Measurements from ENCODE around the gene SMARCA2.

SMARCA2 gene

GRCh38 chr9:2125906-2126305, 110.8 kb downstream of the SMARCA2 start:
- H3K4me1 ChIP-seq (ENCODE audit: control insufficient read depth, insufficient read depth, low read length, unreplicated experiment): peaks cover 36% of the 10 kb centered on the region
- H3K27me3 ChIP-seq (ENCODE audit: insufficient read depth, low read length): no peaks in the 10 kb centered on the region
- H2AFZ ChIP-seq (ENCODE audit: low read length, unreplicated experiment): peak overlapping the region; percentile 79
- peak overlapping the region; percentile 73 for H3K4me3 ChIP-seq (ENCODE audit: low read depth, low read length)
- H3K79me2 ChIP-seq (ENCODE audit: control insufficient read depth, insufficient read depth, low read length, unreplicated experiment): peaks cover 6% of the 10 kb centered on the region
- H3K36me3 ChIP-seq (ENCODE audit: insufficient read depth, low read length): peaks cover 3% of the 10 kb centered on the region; the same call in 1 of the 2 replicates
- H3K27ac ChIP-seq (ENCODE audit: low read depth, low read length): peak overlapping the region; percentile 37

- peak overlapping the region; percentile 73 for H3K4me3 ChIP-seq (ENCODE audit: low read depth, low read length)
- H3K27me3 ChIP-seq (ENCODE audit: insufficient read depth, low read length): no peaks in the 10 kb centered on the region
- peak overlapping the region; percentile 79 for H2AFZ ChIP-seq (ENCODE audit: low read length, unreplicated experiment)
- peaks cover 31% of the 10 kb centered on the region for H3K4me1 ChIP-seq (ENCODE audit: control insufficient read depth, insufficient read depth, low read length, unreplicated experiment)
- peaks cover 3% of the 10 kb centered on the region; the same call in 1 of the 2 replicates for H3K36me3 ChIP-seq (ENCODE audit: insufficient read depth, low read length)
- peak overlapping the region; percentile 37 for H3K27ac ChIP-seq (ENCODE audit: low read depth, low read length)
- peaks cover 6% of the 10 kb centered on the region for H3K79me2 ChIP-seq (ENCODE audit: control insufficient read depth, insufficient read depth, low read length, unreplicated experiment)
Observed at GRCh38 chr9:2126331-2126803, 111.2 kb downstream of the SMARCA2 start.

DNA sequence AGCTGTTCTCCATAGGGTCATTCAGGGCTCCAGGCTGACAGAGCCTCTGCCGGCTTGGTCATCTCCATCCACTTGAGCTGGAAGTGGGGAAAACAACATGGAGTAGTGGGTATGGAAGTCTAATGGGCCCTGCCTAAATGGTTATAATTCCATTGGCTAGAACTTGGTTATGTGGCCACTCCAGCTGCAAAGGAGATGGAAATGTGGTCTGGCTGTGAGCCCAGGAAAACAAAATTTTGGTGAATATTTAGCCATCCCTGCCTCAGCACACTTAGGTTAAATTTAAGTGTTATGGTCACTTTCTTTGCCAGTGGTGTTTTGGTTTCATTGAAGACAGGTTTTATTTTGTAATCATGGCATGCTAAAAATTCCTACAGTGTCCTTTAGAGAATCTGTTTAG, 112.3 kb downstream of the SMARCA2 start:
- Histone ChIP-seq H3K36me3 (ENCODE audit: insufficient read depth, low read length) (peaks cover 2% of the 10 kb centered on the region; the same call in 1 of the 2 replicates), H3K4me1 (ENCODE audit: control insufficient read depth, insufficient read depth, low read length, unreplicated experiment) (peaks cover 27% of the 10 kb centered on the region), H3K27ac (ENCODE audit: low read depth, low read length) (no peak overlapping the region), H3K4me3 (ENCODE audit: low read depth, low read length) (peak overlapping the region; percentile 12; the same call in 1 of the 2 replicates), H3K79me2 (ENCODE audit: control insufficient read depth, insufficient read depth, low read length, unreplicated experiment) (peaks cover 6% of the 10 kb centered on the region), H3K27me3 (ENCODE audit: insufficient read depth, low read length) (no peaks in the 10 kb centered on the region), H2AFZ (ENCODE audit: low read length, unreplicated experiment) (peak overlapping the region; percentile 79)

DNA sequence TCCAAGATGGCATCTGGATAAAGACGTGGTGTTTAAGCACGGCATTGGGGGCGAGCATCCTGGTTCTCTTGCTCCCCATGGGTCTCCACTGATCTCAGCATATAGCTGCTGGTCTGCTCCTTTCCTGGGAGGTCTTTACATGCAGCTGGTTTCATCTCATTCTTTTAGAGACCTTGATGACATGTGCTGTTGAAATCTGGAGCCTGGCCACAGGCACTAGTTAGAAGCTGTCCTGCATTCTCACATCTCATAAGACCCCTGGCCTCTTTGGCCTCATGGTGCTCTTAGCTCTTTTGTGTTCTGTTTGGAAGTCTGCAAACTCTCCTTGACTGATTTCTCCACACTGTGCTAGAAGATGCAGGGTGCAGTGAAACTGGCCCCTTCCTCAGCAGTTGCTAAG, 113.0 kb downstream of the SMARCA2 start:
- Histone ChIP-seq H3K4me3 (ENCODE audit: low read depth, low read length) (no peak overlapping the region), H3K4me1 (ENCODE audit: control insufficient read depth, insufficient read depth, low read length, unreplicated experiment) (peaks cover 27% of the 10 kb centered on the region), H2AFZ (ENCODE audit: low read length, unreplicated experiment) (no peak overlapping the region), H3K27ac (ENCODE audit: low read depth, low read length) (no peak overlapping the region), H3K36me3 (ENCODE audit: insufficient read depth, low read length) (no peaks in the 10 kb centered on the region), H3K27me3 (ENCODE audit: insufficient read depth, low read length) (no peaks in the 10 kb centered on the region), H3K79me2 (ENCODE audit: control insufficient read depth, insufficient read depth, low read length, unreplicated experiment) (peaks cover 6% of the 10 kb centered on the region)

GRCh38 chr9:2128618-2129017, 113.5 kb downstream of the SMARCA2 start:
- Histone ChIP-seq H3K36me3 (ENCODE audit: insufficient read depth, low read length) (no peaks in the 10 kb centered on the region), H3K79me2 (ENCODE audit: control insufficient read depth, insufficient read depth, low read length, unreplicated experiment) (peaks cover 6% of the 10 kb centered on the region), H3K27me3 (ENCODE audit: insufficient read depth, low read length) (no peaks in the 10 kb centered on the region)

GRCh38 chr9:2130941-2131340, 115.8 kb downstream of the SMARCA2 start:
- no peaks in the 10 kb centered on the region for H3K36me3 ChIP-seq (ENCODE audit: insufficient read depth, low read length)
- H3K27me3 ChIP-seq (ENCODE audit: insufficient read depth, low read length): no peaks in the 10 kb centered on the region
- peaks cover 24% of the 10 kb centered on the region for H3K4me1 ChIP-seq (ENCODE audit: control insufficient read depth, insufficient read depth, low read length, unreplicated experiment)

More at GRCh38 chr9:2128618-2129017, 113.5 kb downstream of the SMARCA2 start:
- no peak overlapping the region for H3K27ac ChIP-seq (ENCODE audit: low read depth, low read length)
- no peak overlapping the region for H2AFZ ChIP-seq (ENCODE audit: low read length, unreplicated experiment)
- H3K4me3 ChIP-seq (ENCODE audit: low read depth, low read length): no peak overlapping the region
- H3K4me1 ChIP-seq (ENCODE audit: control insufficient read depth, insufficient read depth, low read length, unreplicated experiment): peaks cover 27% of the 10 kb centered on the region

GRCh38 chr9:2132484-2133082, 117.4 kb downstream of the SMARCA2 start:
- Histone ChIP-seq H2AFZ (ENCODE audit: low read length, unreplicated experiment) (no peak overlapping the region), H3K4me1 (ENCODE audit: control insufficient read depth, insufficient read depth, low read length, unreplicated experiment) (peaks cover 10% of the 10 kb centered on the region), H3K4me3 (ENCODE audit: low read depth, low read length) (no peak overlapping the region), H3K27ac (ENCODE audit: low read depth, low read length) (no peak overlapping the region), H3K79me2 (ENCODE audit: control insufficient read depth, insufficient read depth, low read length, unreplicated experiment) (no peaks in the 10 kb centered on the region), H3K36me3 (ENCODE audit: insufficient read depth, low read length) (no peaks in the 10 kb centered on the region), H3K27me3 (ENCODE audit: insufficient read depth, low read length) (no peaks in the 10 kb centered on the region)

More at GRCh38 chr9:2130941-2131340, 115.8 kb downstream of the SMARCA2 start:
- H3K4me3 ChIP-seq (ENCODE audit: low read depth, low read length): no peak overlapping the region
- H3K79me2 ChIP-seq (ENCODE audit: control insufficient read depth, insufficient read depth, low read length, unreplicated experiment): peaks cover 6% of the 10 kb centered on the region
- H3K27ac ChIP-seq (ENCODE audit: low read depth, low read length): no peak overlapping the region
- no peak overlapping the region for H2AFZ ChIP-seq (ENCODE audit: low read length, unreplicated experiment)

DNA sequence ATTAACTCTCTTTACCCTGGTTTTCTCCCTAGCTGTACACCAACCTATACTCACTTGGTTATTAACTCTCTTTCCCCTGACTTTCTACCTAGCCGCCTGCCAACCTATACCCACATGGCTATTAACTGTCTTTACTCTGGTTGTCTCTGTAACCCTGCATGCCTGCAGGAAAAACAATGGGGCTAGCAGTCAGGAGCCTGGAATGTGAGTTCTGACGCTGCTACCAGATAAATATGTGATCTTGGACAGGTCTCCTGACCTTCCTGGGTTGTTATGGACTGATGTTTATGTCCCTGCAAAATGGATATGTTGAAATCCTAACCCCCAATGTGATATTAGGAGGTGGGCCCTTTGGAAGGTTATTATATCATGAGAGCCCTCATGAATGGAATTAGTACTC, 119.2 kb downstream of the SMARCA2 start:
- Histone ChIP-seq H2AFZ (ENCODE audit: low read length, unreplicated experiment) (no peak overlapping the region), H3K4me3 (ENCODE audit: low read depth, low read length) (no peak overlapping the region), H3K79me2 (ENCODE audit: control insufficient read depth, insufficient read depth, low read length, unreplicated experiment) (no peaks in the 10 kb centered on the region), H3K36me3 (ENCODE audit: insufficient read depth, low read length) (no peaks in the 10 kb centered on the region), H3K27ac (ENCODE audit: low read depth, low read length) (no peak overlapping the region), H3K4me1 (ENCODE audit: control insufficient read depth, insufficient read depth, low read length, unreplicated experiment) (peaks cover 3% of the 10 kb centered on the region), H3K27me3 (ENCODE audit: insufficient read depth, low read length) (no peaks in the 10 kb centered on the region)

GRCh38 chr9:2138646-2139045, 123.5 kb downstream of the SMARCA2 start:
- no peak overlapping the region for H3K4me3 ChIP-seq (ENCODE audit: low read depth, low read length)
- H3K79me2 ChIP-seq (ENCODE audit: control insufficient read depth, insufficient read depth, low read length, unreplicated experiment): no peaks in the 10 kb centered on the region
- H3K27ac ChIP-seq (ENCODE audit: low read depth, low read length): no peak overlapping the region
- H3K27me3 ChIP-seq (ENCODE audit: insufficient read depth, low read length): no peaks in the 10 kb centered on the region
- H2AFZ ChIP-seq (ENCODE audit: low read length, unreplicated experiment): no peak overlapping the region
- no peaks in the 10 kb centered on the region for H3K4me1 ChIP-seq (ENCODE audit: control insufficient read depth, insufficient read depth, low read length, unreplicated experiment)
- H3K36me3 ChIP-seq (ENCODE audit: insufficient read depth, low read length): no peaks in the 10 kb centered on the region

DNA sequence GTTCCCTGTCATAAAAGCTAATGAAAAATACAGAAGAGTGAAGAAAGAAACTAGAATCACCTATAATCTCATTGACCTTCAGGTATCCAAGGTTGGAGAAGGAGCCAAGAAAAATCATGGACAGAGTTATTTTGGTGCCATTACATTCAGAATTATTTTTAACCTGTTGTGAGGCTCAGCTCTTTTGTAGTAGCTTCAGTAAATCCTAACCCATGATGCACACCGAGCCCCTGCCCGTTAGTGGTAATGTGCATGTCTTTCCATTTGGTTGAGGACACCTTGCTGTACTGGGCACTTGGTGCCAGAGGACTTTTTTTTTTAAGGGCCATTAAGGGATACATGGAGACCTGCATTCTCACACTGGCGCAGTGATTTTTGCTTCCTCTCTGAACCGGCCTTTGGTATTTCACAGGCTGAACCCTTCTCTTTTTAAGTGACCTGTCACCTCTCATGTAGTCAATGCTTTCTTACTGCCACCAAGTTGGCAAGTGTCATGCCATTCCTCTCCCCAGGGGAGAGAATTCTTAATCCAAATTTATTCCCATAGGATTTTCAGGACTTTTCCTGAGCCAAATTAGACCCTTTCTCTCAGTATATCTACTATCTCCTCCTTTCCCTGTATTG, 125.6 kb downstream of the SMARCA2 start:
- no peaks in the 10 kb centered on the region for H3K36me3 ChIP-seq (ENCODE audit: insufficient read depth, low read length)

GRCh38 chr9:2142212-2142611, 127.1 kb downstream of the SMARCA2 start:
- Histone ChIP-seq H3K36me3 (ENCODE audit: insufficient read depth, low read length) (no peaks in the 10 kb centered on the region), H3K27me3 (ENCODE audit: insufficient read depth, low read length) (no peaks in the 10 kb centered on the region), H3K79me2 (ENCODE audit: control insufficient read depth, insufficient read depth, low read length, unreplicated experiment) (no peaks in the 10 kb centered on the region)

More for the DNA sequence above, 125.6 kb downstream of the SMARCA2 start:
- Histone ChIP-seq H3K27me3 (ENCODE audit: insufficient read depth, low read length) (no peaks in the 10 kb centered on the region), H3K4me1 (ENCODE audit: control insufficient read depth, insufficient read depth, low read length, unreplicated experiment) (no peaks in the 10 kb centered on the region), H3K4me3 (ENCODE audit: low read depth, low read length) (no peak overlapping the region), H2AFZ (ENCODE audit: low read length, unreplicated experiment) (no peak overlapping the region), H3K79me2 (ENCODE audit: control insufficient read depth, insufficient read depth, low read length, unreplicated experiment) (no peaks in the 10 kb centered on the region), H3K27ac (ENCODE audit: low read depth, low read length) (no peak overlapping the region)

More at GRCh38 chr9:2142212-2142611, 127.1 kb downstream of the SMARCA2 start:
- no peaks in the 10 kb centered on the region for H3K4me1 ChIP-seq (ENCODE audit: control insufficient read depth, insufficient read depth, low read length, unreplicated experiment)
- no peak overlapping the region for H3K4me3 ChIP-seq (ENCODE audit: low read depth, low read length)
- no peak overlapping the region for H2AFZ ChIP-seq (ENCODE audit: low read length, unreplicated experiment)
- no peak overlapping the region for H3K27ac ChIP-seq (ENCODE audit: low read depth, low read length)

All from ACC112 (cell line).